HepG2 (cell line): Measurements from ENCODE around the gene PLPPR4. TPM values are rescaled to one million over a fixed set of nuclear protein-coding genes. Genes with fewer than 3 reads are reported as not detected.

Source experiments
- ATAC-seq: fragments of 200-7000 bp; cut with Tn5 transposase; 3 replicates; pipeline ENCODE4 v1.9.1; 2020; ENCODE audit warnings: mild to moderate bottlenecking, moderate library complexity
- BruUV-seq: library from RNA; stranded (reverse); fragments of 400-500 nt; replicated peaks from 2 replicates; lab custom pipeline; 2021; lab: Mats Ljungman, UMichigan
- CTCF ChIA-PET: fragments of 300-600 bp; formaldehyde crosslinking; extraction: SDS; loops from one replicate; lab custom pipeline; 2021; ENCODE audit warnings: low total read pairs, inconsistent platforms, low intra/inter-chr PET ratio; lab: Yijun Ruan, JAX
- POLR2A ChIA-PET: fragments of 350-600 bp; sonication (Branson Sonifier 250); formaldehyde crosslinking; loops from one replicate; lab custom pipeline; 2020; ENCODE audit warnings: antibody characterized with exemption, inconsistent platforms; lab: Yijun Ruan, JAX
- DNase-seq: peaks from one replicate; pipeline ENCODE4 v3.0.0-alpha.2; 2015; ENCODE audit warnings: low spot score
- FAIRE-seq: peaks from 3 replicates; lab custom pipeline; 2011; peaks lifted over from hg19 to GRCh38; lab: Jason Lieb, UNC
- H2AFZ ChIP-seq: one replicate; pipeline ENCODE4 v1.6.1; 2011; ENCODE audit warnings: low read length, inconsistent platforms
- H3K27ac ChIP-seq: fragments of 300-600 bp; 3 replicates; pipeline ENCODE4 v1.8.0; 2011; ENCODE audit warnings: mixed run types, mild to moderate bottlenecking, mixed read lengths, low read length, inconsistent platforms; ENCODE audit not compliant: insufficient read depth; ENCODE audit errors: extremely low read length
- H3K27me3 ChIP-seq, 2 experiments: fragments of 200-600 bp in 1 of 2; 2 replicates in 1 of 2; 3 replicates in 1 of 2; pipeline versions ENCODE4 v1.6.0 to v1.8.0; 2011; ENCODE audit warnings: low read length in 2 of 2, mild to moderate bottlenecking in 2 of 2, moderate library complexity in 2 of 2, inconsistent platforms in 1 of 2; ENCODE audit not compliant: insufficient read depth in 2 of 2, control insufficient read depth in 1 of 2
- H3K36me3 ChIP-seq, 2 experiments: fragments of 200-600 bp in 1 of 2; replicated peaks in 1 of 2; 2 replicates in 1 of 2; 3 replicates in 1 of 2; pipeline versions ENCODE4 v1.5.1 to v1.8.0; 2011; ENCODE audit warnings: low read length in 2 of 2, inconsistent platforms in 1 of 2; ENCODE audit not compliant: insufficient read depth in 2 of 2, control insufficient read depth in 1 of 2
- H3K4me1 ChIP-seq: 2 replicates; pipeline ENCODE4 v1.5.1; 2012; ENCODE audit warnings: low read length, inconsistent platforms; ENCODE audit not compliant: insufficient read depth
- H3K4me2 ChIP-seq: 2 replicates; pipeline ENCODE4 v1.6.0; 2011; ENCODE audit warnings: low read depth, low read length, inconsistent platforms
- H3K4me3 ChIP-seq, 3 experiments: fragments of 200-600 bp in 1 of 3; sonication (generic), shearing (Covaris generic) in 1 of 3; replicated peaks in 1 of 3; 2 replicates each; pipeline ENCODE4 v1.5.1; 2011 to 2016; ENCODE audit warnings: low read length in 3 of 3, inconsistent platforms in 2 of 3, low read depth in 2 of 3, mild to moderate bottlenecking in 2 of 3, control low read depth in 1 of 3, mixed read lengths in 1 of 3; ENCODE audit not compliant: insufficient read depth in 1 of 3
- H3K79me2 ChIP-seq: one replicate; pipeline ENCODE4 v1.6.1; 2011; ENCODE audit warnings: low read length, inconsistent platforms; ENCODE audit not compliant: insufficient read depth
- H3K9ac ChIP-seq: 2 replicates; pipeline ENCODE4 v1.6.0; 2011; ENCODE audit warnings: mild to moderate bottlenecking, low read depth, low read length, inconsistent platforms; ENCODE audit not compliant: insufficient read depth
- H3K9me3 ChIP-seq: 2 replicates; pipeline ENCODE4 v1.5.1; 2012; ENCODE audit warnings: mild to moderate bottlenecking, low read length
- H4K20me1 ChIP-seq: 2 replicates; pipeline ENCODE4 v1.6.0; 2011; ENCODE audit warnings: inconsistent platforms, mild to moderate bottlenecking, low read length, moderate library complexity; ENCODE audit not compliant: insufficient read depth
- ARNTL ChIP-seq: sonication (generic); formaldehyde crosslinking; IDR thresholded peaks from 2 replicates; pipeline ENCODE4 v1.4.0; 2020; ENCODE audit warnings: mild to moderate bottlenecking, missing genetic modification reagents
- CREM ChIP-seq, 2 experiments: sonication (generic) in 1 of 2; formaldehyde crosslinking in 1 of 2; IDR thresholded peaks; 2 replicates each; pipeline versions ENCODE4 v1.4.0 to v1.6.1; 2016 to 2020; ENCODE audit warnings: antibody characterized with exemption in 1 of 2, mild to moderate bottlenecking in 1 of 2, missing genetic modification reagents in 1 of 2
- DMAP1 ChIP-seq: IDR thresholded peaks from 2 replicates; pipeline ENCODE4 v1.6.1; 2016
- MED1 ChIP-seq: sonication (generic); formaldehyde crosslinking; IDR thresholded peaks from 2 replicates; pipeline ENCODE4 v1.4.0; 2020; ENCODE audit warnings: missing genetic modification reagents
- PAWR ChIP-seq: sonication (generic); formaldehyde crosslinking; IDR thresholded peaks from 2 replicates; pipeline ENCODE4 v1.4.0; 2020; ENCODE audit warnings: missing genetic modification reagents, mild to moderate bottlenecking, borderline replicate concordance
- RNF2 ChIP-seq: fragments of 450-650 bp; conservative IDR thresholded peaks from 2 replicates; pipeline ENCODE4 v1.6.1; 2016; ENCODE audit warnings: low read depth
- SALL1 ChIP-seq: sonication (generic); formaldehyde crosslinking; IDR thresholded peaks from 2 replicates; pipeline ENCODE4 v1.8.0; 2022; ENCODE audit warnings: mild to moderate bottlenecking, missing genetic modification reagents
- TBX2 ChIP-seq: sonication (generic); formaldehyde crosslinking; IDR thresholded peaks from 2 replicates; pipeline ENCODE4 v1.5.0; 2020; ENCODE audit warnings: missing genetic modification reagents, mild to moderate bottlenecking, borderline replicate concordance
- ZBTB7B ChIP-seq: sonication (generic); formaldehyde crosslinking; IDR thresholded peaks from 2 replicates; pipeline ENCODE4 v1.4.0; 2020; ENCODE audit warnings: missing genetic modification reagents
- ZNF331 ChIP-seq: sonication (generic); formaldehyde crosslinking; IDR thresholded peaks from 2 replicates; pipeline ENCODE4 v1.4.0; 2020; ENCODE audit warnings: missing genetic modification reagents
- ZNF501 ChIP-seq: sonication (generic); formaldehyde crosslinking; IDR thresholded peaks from 2 replicates; pipeline ENCODE4 v1.5.1; 2020; ENCODE audit warnings: mild to moderate bottlenecking, moderate library complexity, missing genetic modification reagents
- ZNF678 ChIP-seq: sonication (generic); formaldehyde crosslinking; IDR thresholded peaks from 2 replicates; pipeline ENCODE4 v1.4.0; 2020; ENCODE audit warnings: mild to moderate bottlenecking, missing genetic modification reagents
- ZNF7 ChIP-seq: IDR thresholded peaks from 2 replicates; pipeline ENCODE4 v1.6.1; 2016; ENCODE audit warnings: missing biosample characterization, missing genetic modification reagents
- ZNF713 ChIP-seq: sonication (generic); formaldehyde crosslinking; IDR thresholded peaks from 2 replicates; pipeline ENCODE4 v1.4.0; 2020; ENCODE audit warnings: mild to moderate bottlenecking, missing genetic modification reagents
- ZSCAN9 ChIP-seq: IDR thresholded peaks from 2 replicates; pipeline ENCODE4 v1.6.1; 2016; ENCODE audit warnings: borderline replicate concordance
- in situ Hi-C: cut with HindIII; loops from 2 replicates; pipeline ENCODE4 v1.10.0; 2017; ENCODE audit warnings: low pct_unique_long_range_greater_than_20kb; ENCODE audit not compliant: extremely low pct_ligation_motif_present
- intact Hi-C: fragments of 100-400 bp; cut with micrococcal nuclease; formaldehyde crosslinking; loops from one replicate; pipeline ENCODE4 v1.10.0; 2022; ENCODE audit not compliant: unreplicated experiment
- polyA plus RNA-seq, 8 experiments: library from polyadenylated mRNA; depleted of rRNA in 3 of 8; stranded (reverse) in 7 of 8; unstranded in 1 of 8; fragments of >200 nt; fragmentation: Illumina TruSeq in 4 of 8; extraction: Trizol in 4 of 8; gene quantifications; 2 replicates each; pipeline versions ENCODE4 v1.2.1 to v1.2.3, GENCODE V29; 2011 to 2016; ENCODE audit warnings: low read depth in 4 of 8, missing spikeins in 1 of 8, mixed read lengths in 1 of 8; ENCODE audit not compliant: insufficient read depth in 1 of 8
- total RNA-seq, 5 experiments: library from RNA; depleted of rRNA; stranded (reverse); fragments of >200 nt; fragmentation: Illumina TruSeq; extraction: Trizol; gene quantifications; 2 replicates each; pipeline ENCODE4 v1.2.3, GENCODE V29; 2016; ENCODE audit warnings: low read depth in 1 of 5
- TF ChIP-seq, protein P1 (sequence below): sonication (generic); formaldehyde crosslinking; IDR thresholded peaks from 2 replicates; pipeline ENCODE4 v1.4.0; 2020; ENCODE audit warnings: missing genetic modification reagents
- TF ChIP-seq, protein P2 (sequence below): sonication (generic); formaldehyde crosslinking; IDR thresholded peaks from 2 replicates; pipeline ENCODE4 v1.4.0; 2020; ENCODE audit warnings: mild to moderate bottlenecking, missing genetic modification reagents
- TF ChIP-seq, protein P3 (sequence below): sonication (generic); formaldehyde crosslinking; IDR thresholded peaks from 2 replicates; pipeline ENCODE4 v1.4.0; 2020; ENCODE audit warnings: missing genetic modification reagents, borderline replicate concordance
- TF ChIP-seq, protein P4 (sequence below): sonication (generic); IDR thresholded peaks from 2 replicates; pipeline ENCODE4 v1.6.1; 2016; ENCODE audit warnings: low read depth, borderline replicate concordance
- TF ChIP-seq, protein P5 (sequence below): sonication (generic); formaldehyde crosslinking; IDR thresholded peaks from 2 replicates; pipeline ENCODE4 v1.4.0; 2020; ENCODE audit warnings: mild to moderate bottlenecking, missing genetic modification reagents

PLPPR4 gene
- total and polyA plus RNA-seq, 2 of the 13 experiments (the other 11 are each of a cell fraction or from before 2014, with no cell fraction given), result not detected

DNA sequence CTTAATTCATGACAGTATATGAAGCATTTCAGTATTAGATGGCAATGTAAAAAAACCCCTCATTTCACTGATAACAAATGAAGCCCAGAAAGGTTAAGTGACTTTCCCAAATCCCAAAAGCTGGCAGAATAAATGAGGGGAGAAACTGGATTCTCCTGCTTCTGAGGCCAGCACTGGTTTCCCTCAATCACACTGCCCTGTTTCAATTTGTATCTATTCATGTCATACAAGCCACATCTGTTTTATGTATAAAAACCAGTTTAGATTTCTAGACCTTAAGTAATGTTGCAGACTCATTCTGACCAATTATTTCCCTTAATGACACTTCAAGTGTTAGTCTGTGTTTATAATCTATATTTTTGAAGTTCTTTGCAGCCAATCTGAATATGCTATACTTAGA lies 16.8 kb downstream of the PLPPR4 start:
- no peak for ATAC-seq
- no peak for FAIRE-seq
- H3K4me3 ChIP-seq, result no peak overlapping the region
- ChIA-PET CTCF (no interaction called here), POLR2A (no interaction called here)
- no TSS peak for BruUV-seq
- TF ChIP-seq PAWR (no peak), CREM (IDR thresholded peaks at IDR 0.05) (no peak), CREM (CRISPR knock-in tag; IDR thresholded peaks at IDR 0.05) (no peak), ZNF713 (CRISPR knock-in tag) (no peak), ZNF7 (CRISPR knock-in tag) (no peak), ARNTL (no peak), ZNF331 (CRISPR knock-in tag) (no peak), ZBTB7B (no peak), SALL1 (CRISPR knock-in tag) (no peak), TBX2 (CRISPR knock-in tag) (no peak), ZSCAN9 (CRISPR knock-in tag) (no peak), MED1 (CRISPR knock-in tag) (no peak), ZNF501 (CRISPR knock-in tag) (no peak), RNF2 (no peak), ZNF678 (CRISPR knock-in tag) (no peak), DMAP1 (CRISPR knock-in tag) (no peak)
- TF ChIP-seq, protein P1, sequence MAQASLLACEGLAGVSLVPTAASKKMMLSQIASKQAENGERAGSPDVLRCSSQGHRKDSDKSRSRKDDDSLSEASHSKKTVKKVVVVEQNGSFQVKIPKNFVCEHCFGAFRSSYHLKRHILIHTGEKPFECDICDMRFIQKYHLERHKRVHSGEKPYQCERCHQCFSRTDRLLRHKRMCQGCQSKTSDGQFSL (CRISPR knock-in tag), result no peak
- TF ChIP-seq, protein P2, sequence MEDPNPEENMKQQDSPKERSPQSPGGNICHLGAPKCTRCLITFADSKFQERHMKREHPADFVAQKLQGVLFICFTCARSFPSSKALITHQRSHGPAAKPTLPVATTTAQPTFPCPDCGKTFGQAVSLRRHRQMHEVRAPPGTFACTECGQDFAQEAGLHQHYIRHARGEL, result no peak
- TF ChIP-seq, protein P3, sequence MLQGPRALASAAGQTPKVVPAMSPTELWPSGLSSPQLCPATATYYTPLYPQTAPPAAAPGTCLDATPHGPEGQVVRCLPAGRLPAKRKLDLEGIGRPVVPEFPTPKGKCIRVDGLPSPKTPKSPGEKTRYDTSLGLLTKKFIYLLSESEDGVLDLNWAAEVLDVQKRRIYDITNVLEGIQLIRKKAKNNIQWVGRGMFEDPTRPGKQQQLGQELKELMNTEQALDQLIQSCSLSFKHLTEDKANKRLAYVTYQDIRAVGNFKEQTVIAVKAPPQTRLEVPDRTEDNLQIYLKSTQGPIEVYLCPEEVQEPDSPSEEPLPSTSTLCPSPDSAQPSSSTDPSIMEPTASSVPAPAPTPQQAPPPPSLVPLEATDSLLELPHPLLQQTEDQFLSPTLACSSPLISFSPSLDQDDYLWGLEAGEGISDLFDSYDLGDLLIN, result no peak
- TF ChIP-seq, protein P4, sequence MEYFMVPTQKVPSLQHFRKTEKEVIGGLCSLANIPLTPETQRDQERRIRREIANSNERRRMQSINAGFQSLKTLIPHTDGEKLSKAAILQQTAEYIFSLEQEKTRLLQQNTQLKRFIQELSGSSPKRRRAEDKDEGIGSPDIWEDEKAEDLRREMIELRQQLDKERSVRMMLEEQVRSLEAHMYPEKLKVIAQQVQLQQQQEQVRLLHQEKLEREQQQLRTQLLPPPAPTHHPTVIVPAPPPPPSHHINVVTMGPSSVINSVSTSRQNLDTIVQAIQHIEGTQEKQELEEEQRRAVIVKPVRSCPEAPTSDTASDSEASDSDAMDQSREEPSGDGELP, result no peak
- TF ChIP-seq, protein P5, sequence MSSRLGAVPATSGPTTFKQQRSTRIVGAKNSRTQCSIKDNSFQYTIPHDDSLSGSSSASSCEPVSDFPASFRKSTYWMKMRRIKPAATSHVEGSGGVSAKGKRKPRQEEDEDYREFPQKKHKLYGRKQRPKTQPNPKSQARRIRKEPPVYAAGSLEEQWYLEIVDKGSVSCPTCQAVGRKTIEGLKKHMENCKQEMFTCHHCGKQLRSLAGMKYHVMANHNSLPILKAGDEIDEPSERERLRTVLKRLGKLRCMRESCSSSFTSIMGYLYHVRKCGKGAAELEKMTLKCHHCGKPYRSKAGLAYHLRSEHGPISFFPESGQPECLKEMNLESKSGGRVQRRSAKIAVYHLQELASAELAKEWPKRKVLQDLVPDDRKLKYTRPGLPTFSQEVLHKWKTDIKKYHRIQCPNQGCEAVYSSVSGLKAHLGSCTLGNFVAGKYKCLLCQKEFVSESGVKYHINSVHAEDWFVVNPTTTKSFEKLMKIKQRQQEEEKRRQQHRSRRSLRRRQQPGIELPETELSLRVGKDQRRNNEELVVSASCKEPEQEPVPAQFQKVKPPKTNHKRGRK (CRISPR knock-in tag), result no peak
- no peak overlapping the region for H3K9ac ChIP-seq
- H2AFZ ChIP-seq, result no peak overlapping the region
- DNase-seq, result no peak
- H3K27me3 ChIP-seq, result no peaks in the 10 kb centered on the region; a peak in 1 of 5 replicates
- intact Hi-C loops (no loop called here), in situ Hi-C loops (no loop called here)
- no peak overlapping the region for H3K4me2 ChIP-seq
- no peaks in the 10 kb centered on the region for H3K36me3 ChIP-seq
- H3K4me1 ChIP-seq, result peaks cover 12% of the 10 kb centered on the region
- no peaks in the 10 kb centered on the region for H3K79me2 ChIP-seq
- H3K27ac ChIP-seq, result no peak overlapping the region
- H4K20me1 ChIP-seq, result no peaks in the 10 kb centered on the region
- H3K9me3 ChIP-seq, result no peaks in the 10 kb centered on the region
